GM21423 (cell line): ENCODE results near the gene TNFRSF8.
A peak's percentile ranks its signal among the peaks of the same experiment; 100 is the strongest.

Experiments
- ATAC-seq: cut with Tn5 transposase; IDR thresholded peaks from one replicate; pipeline ENCODE4 v1.9.1; 2021; ENCODE audit warnings: mild to moderate bottlenecking, moderate library complexity; ENCODE audit not compliant: unreplicated experiment

The TNFRSF8 gene

DNA sequence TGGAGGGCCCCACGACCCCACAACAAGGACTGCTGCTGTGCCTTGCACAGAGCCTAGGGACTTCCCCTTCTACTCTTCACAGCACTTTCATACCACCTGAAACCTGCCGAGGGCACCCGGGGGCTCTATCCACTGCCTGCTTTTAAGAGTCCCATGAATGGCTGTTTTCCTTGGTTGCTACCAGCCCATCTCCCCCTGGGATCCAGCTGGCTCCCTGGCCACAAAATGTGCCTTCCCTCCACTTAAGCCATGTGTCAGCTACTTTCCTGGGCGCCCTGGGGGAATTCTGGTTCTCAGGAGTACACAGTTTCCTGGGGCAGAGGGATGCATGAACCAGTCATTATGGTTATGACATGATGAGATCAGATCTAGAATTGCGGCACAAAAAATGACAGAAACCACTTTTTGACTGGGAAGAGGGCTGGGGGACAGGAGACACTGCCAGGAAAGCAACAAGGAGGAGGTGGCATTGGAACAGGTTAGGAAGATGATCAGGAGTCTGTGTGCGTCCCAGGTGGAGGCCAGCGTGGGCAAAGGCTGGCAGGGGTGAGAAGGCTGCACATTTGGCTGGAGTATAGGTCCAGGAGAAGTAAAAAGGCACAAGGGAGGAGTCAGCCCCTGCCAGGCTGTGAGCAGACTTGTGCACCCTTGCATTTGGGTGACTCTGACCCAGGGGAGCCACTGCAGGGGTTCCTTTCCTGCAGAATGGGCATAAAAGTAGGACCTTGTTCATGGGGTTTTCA, 3.2 kb upstream of the TNFRSF8 start:
- no peak for ATAC-seq

DNA sequence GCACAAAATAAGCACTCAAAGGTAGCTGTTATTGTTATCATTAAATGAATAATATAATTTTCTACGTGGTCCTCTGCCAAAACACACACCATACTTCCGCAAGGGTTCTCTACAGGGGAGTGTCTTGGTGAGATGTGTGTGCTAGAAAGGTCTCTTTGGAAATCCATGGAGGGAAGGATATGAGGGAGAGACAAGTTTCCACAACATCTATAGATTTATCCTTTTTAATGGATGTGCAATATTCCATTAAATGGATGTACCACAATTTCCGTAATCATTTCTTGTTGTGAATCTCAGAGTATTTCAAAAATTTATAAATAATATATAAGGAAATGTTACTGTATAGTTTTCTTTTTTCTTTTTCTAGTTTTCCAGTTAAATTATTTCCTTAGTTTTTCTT, 2.6 kb upstream of the TNFRSF8 start:
- no peak for ATAC-seq

GRCh38 chr1:12064073-12064969, 1.2 kb downstream of the TNFRSF8 start:
- ATAC-seq = no peak

GRCh38 chr1:12065872-12066271, 2.8 kb downstream of the TNFRSF8 start:
- no peak for ATAC-seq

DNA sequence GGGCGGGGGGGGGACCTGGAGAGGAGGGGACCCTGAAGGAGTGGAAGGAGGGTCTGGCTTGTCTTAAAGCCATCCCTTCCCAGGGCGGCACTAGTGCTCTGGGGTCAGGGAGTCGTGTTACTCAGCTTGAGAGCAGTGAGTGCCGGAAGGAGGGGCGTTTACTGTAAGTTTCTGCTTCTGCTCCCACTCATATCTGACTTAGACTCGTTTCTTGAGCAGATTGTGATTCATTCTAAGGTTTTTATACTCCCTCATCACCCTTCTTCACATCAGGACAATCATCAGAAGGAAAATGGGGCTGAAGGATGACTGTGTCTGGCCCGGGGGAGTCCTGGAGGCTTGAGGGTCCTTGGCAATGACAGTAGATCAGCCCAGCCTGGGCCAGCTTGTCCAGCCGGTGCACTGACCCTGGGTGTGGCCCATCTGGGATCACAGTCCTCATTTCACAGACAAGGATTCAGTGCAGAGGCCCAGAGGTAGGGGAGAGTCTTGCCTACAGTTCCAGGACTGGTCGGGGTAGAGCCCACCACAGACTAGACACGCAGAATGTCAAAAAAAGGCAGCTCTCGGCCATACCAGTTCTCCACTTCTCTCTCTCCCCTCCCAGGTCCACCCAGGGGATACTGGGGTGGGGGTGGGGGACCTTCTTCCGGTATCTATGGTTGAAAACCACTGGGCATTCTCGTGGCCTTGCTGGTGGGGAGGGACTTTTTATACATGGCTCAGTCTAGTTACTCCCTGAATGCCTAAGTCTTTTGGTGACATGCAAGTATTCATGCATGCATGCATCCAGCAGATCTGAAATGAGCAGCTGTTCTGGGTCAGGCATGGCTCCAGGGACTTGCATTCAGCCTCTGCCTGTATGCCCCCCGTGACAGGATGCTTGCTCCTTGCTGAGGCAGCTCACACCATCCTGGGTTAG, 5.1 kb downstream of the TNFRSF8 start:
- peak; percentile 38 for ATAC-seq

DNA sequence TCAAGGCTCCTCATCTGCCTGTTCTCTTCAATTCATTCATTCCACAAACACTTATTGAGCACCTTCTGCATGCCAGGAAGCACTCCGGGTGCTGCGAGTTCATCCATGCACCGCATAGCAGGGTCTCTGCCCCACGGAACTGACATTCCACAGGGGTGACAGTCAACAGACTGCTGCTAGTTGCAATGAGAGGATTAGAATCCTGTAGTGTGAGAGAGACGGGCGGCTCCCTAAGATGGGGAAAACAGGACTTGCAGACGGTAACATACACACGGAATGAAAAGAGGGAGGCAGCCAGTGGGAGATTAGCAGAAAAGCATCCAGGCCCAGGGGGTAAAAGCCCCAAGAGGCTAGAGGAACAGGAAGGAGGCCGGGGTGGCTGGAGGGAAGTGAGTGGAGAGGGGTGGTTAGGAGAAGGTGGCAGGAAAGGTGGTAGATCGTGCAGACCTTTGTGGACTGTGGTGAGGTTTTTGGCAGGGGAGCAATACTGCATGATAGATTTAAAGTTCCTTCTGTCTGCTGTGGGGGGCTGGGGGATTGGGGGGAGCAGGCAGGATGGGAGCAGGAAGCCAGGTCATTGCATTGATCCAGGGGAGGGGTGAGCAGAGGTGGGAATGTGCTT, 6.6 kb downstream of the TNFRSF8 start:
- no peak for ATAC-seq

DNA sequence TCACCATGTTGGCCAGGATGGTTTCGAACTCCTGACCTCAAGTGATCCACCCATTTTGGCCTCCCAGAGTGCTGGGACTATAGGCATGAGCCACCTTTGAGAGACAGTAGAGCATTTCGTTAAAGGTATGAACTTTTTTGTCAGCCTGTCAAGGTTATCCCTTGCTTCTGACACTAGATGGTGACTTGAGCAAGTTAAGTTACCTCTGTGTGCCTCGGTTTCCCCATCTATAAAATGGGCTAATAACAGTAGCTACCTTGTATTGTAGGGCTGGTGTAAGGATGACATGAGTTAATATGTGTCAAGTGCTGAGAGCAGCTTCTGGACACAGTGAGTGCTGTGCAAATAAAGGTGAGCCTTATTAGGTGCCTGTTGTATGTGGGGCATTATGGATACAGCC, 8.8 kb downstream of the TNFRSF8 start:
- ATAC-seq = no peak

DNA sequence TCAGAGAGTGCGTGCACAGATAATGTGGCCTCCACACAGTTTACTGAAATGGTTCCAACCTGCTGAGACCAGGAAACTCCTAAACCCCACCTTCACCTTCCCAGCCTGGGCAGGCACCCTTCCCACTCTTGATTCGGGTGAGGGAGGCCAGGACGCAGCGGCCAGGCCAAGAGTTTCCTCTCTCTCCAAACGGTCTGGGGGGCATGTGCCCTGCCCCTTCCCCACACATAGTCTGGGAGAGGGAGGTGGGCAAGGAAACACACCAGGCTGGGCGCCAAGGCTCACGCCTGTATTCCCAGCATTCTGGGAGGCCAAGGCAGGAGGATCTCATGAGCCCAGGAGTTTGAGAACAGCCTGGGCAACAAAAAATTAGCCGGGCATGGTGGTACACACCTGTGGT, 9.6 kb downstream of the TNFRSF8 start:
- ATAC-seq = no peak

GRCh38 chr1:12073796-12074195, 10.7 kb downstream of the TNFRSF8 start:
- no peak for ATAC-seq

GRCh38 chr1:12075195-12076114, 12.4 kb downstream of the TNFRSF8 start:
- no peak for ATAC-seq

- ATAC-seq = no peak
Measured at GRCh38 chr1:12076425-12077005, 13.4 kb downstream of the TNFRSF8 start.

GRCh38 chr1:12078575-12078937, 15.5 kb downstream of the TNFRSF8 start:
- ATAC-seq = no peak

DNA sequence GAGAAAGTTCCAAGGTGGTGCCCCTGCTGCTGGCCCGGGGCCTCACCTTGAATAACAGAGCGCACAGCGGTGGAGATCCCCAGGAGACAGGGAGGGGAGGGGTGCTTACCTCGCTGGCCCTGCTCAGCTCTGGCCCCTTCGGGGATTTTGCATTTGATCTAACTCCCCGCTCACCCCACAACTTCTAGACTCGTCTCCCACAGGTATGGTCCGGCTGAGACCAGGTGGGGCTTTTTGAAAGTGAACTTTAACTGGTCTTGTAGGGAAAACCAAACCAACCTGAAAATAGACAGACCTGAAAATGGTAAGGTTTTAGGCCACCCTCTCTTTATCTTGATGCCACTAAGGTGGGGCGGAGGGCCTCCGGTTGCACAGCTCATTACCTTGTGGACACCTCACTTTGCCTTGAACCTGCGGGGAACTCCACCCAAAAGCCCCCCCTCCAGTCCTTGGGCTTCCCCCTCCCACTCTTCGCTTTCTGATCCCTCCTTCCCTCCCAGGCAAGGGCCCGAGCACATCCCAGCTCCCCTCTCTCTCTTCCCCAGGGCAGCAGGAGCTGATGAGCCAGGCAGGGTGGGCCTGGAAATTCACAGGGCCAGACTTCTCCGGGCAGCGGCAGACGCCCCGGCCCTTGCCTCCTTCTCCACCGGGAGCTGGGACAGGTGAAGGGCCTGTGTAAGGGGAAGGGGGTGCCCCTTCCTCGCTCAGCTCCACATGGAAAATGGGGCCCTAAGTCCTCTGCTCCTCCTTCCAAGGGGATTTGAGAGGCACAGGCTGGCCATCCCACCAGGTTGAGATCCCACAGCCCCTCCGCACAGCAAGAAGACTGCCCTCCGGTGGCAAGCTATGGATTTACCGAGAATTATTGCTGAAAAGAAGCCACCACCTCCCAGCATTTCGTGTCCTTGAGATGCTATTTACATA, 16.1 kb downstream of the TNFRSF8 start:
- ATAC-seq = peak; percentile 63

DNA sequence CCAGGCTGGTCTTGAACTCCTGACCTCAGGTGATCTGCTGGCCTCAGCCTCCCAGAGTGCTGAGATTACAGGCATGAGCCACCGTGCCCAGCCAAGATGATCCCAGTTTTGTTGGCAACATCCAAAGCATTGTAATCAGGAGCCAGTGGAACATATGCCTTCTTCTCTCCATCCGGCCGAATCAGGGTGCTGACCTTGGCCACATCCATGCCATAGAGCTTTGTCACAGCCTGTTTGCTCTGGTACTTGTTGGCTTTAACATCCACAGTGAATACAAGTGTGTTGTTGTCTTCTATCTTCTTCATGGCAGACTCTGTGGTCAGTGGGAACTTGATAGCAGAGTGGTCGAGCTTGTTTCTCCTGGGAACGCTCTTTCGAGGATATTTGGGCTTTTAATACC, 17.1 kb downstream of the TNFRSF8 start:
- ATAC-seq = no peak

- no peak for ATAC-seq
Measured at GRCh38 chr1:12080773-12081556, 17.9 kb downstream of the TNFRSF8 start.

DNA sequence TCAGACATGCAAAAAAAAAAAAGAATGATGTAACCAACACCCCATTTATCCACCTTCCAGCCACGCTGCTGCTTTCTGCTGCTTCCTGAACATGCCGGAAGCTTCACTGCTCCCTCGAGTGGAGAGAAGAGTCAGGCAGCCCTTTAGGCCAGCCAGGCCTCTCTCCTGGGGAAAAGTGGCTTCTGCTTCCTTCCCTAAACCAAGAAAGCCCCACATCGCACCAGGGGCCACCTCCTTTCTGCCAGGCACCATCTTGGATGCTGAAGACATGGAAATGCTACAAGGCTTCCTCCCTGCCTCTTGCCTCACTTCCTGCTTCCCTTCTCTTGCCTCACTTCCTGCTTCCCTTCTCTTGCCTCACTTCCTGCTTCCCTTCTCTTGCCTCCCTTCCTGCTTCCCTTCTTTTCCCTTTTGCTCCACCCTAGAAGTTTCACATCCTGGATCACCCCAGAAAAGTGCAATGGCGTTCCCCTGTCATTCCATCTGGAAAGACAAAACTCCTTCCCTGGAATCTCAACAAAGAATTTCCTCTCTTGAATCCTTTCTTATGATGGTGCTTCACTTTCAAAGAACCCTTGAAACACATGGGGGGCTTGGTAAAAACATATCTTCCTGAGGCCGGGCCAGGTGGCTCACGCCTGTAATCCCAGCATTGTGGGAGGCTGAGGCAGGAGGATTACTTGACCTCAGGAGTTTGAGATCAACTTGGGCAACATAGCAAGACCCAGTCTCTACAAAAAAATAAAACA, 18.7 kb downstream of the TNFRSF8 start:
- no peak for ATAC-seq

DNA sequence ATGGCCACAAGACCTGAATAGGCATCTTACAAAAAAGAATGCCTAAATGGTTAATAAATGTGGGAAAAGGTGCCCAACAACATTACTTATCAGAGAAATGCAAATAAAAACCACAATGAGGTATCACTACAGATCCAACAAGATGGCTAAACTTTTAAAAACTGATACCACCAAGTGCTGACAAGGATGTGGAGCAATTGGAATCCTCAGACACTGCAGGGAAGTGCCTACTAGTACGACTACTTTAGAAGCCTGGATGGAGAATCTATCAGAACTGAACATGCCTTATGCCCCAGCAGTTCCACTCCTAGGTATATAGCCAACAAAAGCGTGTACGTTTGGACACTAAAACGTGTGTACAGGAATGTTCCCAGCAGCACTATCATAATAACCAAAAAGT, 19.9 kb downstream of the TNFRSF8 start:
- no peak for ATAC-seq
